OCI-LY7 (cell line): ENCODE measurements around the gene TMEM239. TPM values are rescaled to one million over a fixed set of nuclear protein-coding genes. Genes with fewer than 3 reads are reported as not detected.

Source experiments
- BruUV-seq: library from RNA; stranded (reverse); fragments of 400-500 nt; replicated peaks from 2 replicates; lab custom pipeline; 2021; lab: Mats Ljungman, UMichigan
- CTCF ChIA-PET: fragments of 300-600 bp; sonication (Branson Sonifier 250); formaldehyde crosslinking; loops from one replicate; lab custom pipeline; 2022; ENCODE audit warnings: antibody characterized with exemption; ENCODE audit not compliant: unreplicated experiment; lab: Charles Lee
- POLR2A ChIA-PET: fragments of 300-600 bp; sonication (Branson Sonifier 250); formaldehyde crosslinking; loops from one replicate; lab custom pipeline; 2022; ENCODE audit warnings: antibody characterized with exemption; lab: Charles Lee
- DNase-seq: peaks from one replicate; pipeline ENCODE4 v3.0.0-alpha.2; 2015; ENCODE audit warnings: low spot score
- H2AFZ ChIP-seq: fragments of 200-600 bp; sonication (generic), shearing (Covaris generic); 2 replicates; pipeline ENCODE4 v1.6.1; 2014; ENCODE audit warnings: mild to moderate bottlenecking, antibody characterized with exemption, low read length, moderate library complexity
- H3K27ac ChIP-seq: fragments of 200-600 bp; sonication (generic); 2 replicates; pipeline ENCODE4 v1.5.1; 2014; ENCODE audit warnings: mixed run types, low read depth, mild to moderate bottlenecking, moderate library complexity, low read length, inconsistent platforms; ENCODE audit not compliant: poor library complexity, severe bottlenecking
- H3K36me3 ChIP-seq: fragments of 200-600 bp; sonication (generic); 2 replicates; pipeline ENCODE4 v1.6.1; 2014; ENCODE audit warnings: mild to moderate bottlenecking, antibody characterized with exemption, low read length, moderate library complexity, mixed read lengths; ENCODE audit not compliant: insufficient read depth
- H3K4me1 ChIP-seq: fragments of 200-600 bp; sonication (generic); 2 replicates; pipeline ENCODE4 v1.5.1; 2014; ENCODE audit warnings: mild to moderate bottlenecking, low read length; ENCODE audit not compliant: insufficient read depth, poor library complexity, severe bottlenecking
- H3K4me2 ChIP-seq: fragments of 200-600 bp; sonication (generic); 2 replicates; pipeline ENCODE4 v1.6.1; 2014; ENCODE audit warnings: mild to moderate bottlenecking, low read length
- H3K4me3 ChIP-seq: fragments of 200-600 bp; sonication (generic); 2 replicates; pipeline ENCODE4 v1.5.1; 2014; ENCODE audit warnings: mild to moderate bottlenecking, low read depth, low read length; ENCODE audit not compliant: poor library complexity, severe bottlenecking
- H3K79me2 ChIP-seq: fragments of 200-600 bp; sonication (generic); 2 replicates; pipeline ENCODE4 v1.6.1; 2016; ENCODE audit warnings: low read depth, mild to moderate bottlenecking, low read length, moderate library complexity, mixed read lengths; ENCODE audit not compliant: insufficient read depth
- H3K9me2 ChIP-seq: fragments of 200-600 bp; sonication (generic); 2 replicates; pipeline ENCODE4 v1.6.1; 2016; ENCODE audit warnings: mild to moderate bottlenecking, low read length, mixed read lengths; ENCODE audit not compliant: insufficient read depth
- H3K9me3 ChIP-seq: fragments of 200-600 bp; sonication (generic); 2 replicates; pipeline ENCODE4 v1.6.1; 2014; ENCODE audit warnings: mild to moderate bottlenecking, mixed run types, low read length, mixed read lengths
- H4K20me1 ChIP-seq: fragments of 200-600 bp; sonication (generic); 2 replicates; pipeline ENCODE4 v1.6.1; 2014; ENCODE audit warnings: mild to moderate bottlenecking, antibody characterized with exemption, low read length, moderate library complexity, mixed read lengths; ENCODE audit not compliant: insufficient read depth
- EZH2phosphoT487 ChIP-seq: fragments of 200-600 bp; sonication (generic); IDR thresholded peaks from 2 replicates; pipeline ENCODE4 v1.6.1; 2018; ENCODE audit warnings: low read depth, borderline replicate concordance, mild to moderate bottlenecking, mixed run types, antibody characterized with exemption, low read length, moderate library complexity, mixed read lengths
- intact Hi-C: fragments of 100-400 bp; cut with micrococcal nuclease; formaldehyde crosslinking; loops from one replicate; pipeline ENCODE4 v1.10.0; 2022; ENCODE audit not compliant: unreplicated experiment
- total RNA-seq, 2 experiments: library from RNA; depleted of rRNA in 1 of 2; stranded (reverse); fragments of >200 nt in 1 of 2; shearing (Covaris generic) in 1 of 2; gene quantifications; 2 replicates each; pipeline ENCODE4 v1.2.3, GENCODE V29; 2014 to 2022
- TF ChIP-seq, protein P1 (sequence below): fragments of 200-600 bp; sonication (generic); conservative IDR thresholded peaks from 2 replicates; pipeline ENCODE4 v1.5.1; 2014; ENCODE audit warnings: mild to moderate bottlenecking, antibody characterized with exemption, low read length, moderate library complexity, mixed read lengths

Gene TMEM239
- total RNA-seq, 2 experiments from 2014 or later, result not detected

DNA sequence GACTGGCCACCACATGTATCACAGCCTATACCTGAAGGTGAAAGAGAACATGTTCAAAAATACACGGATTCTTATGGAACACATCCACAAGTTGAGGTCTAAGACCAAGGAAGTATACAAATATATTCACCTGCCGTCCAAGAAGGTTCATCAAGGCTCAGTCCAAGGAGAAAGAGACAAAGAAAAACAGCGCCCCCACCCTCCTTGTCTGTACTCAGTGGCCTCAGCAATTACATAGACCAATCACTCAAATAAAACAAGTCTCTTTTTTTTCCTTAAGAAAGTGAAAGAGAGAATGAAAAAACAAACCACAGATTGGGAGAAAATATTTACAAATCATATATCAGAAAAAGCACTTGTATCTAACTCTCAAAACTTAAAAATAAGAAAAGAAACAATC is 35.2 kb upstream of the TMEM239 start:
- POLR2A ChIA-PET, result no interaction called here
- Histone ChIP-seq H3K4me2 (no peak overlapping the region), H4K20me1 (no peaks in the 10 kb centered on the region), H3K36me3 (no peaks in the 10 kb centered on the region), H3K27ac (no peak overlapping the region), H3K4me1 (no peaks in the 10 kb centered on the region), H3K4me3 (no peak overlapping the region), H2AFZ (no peak overlapping the region), H3K9me3 (no peaks in the 10 kb centered on the region), H3K9me2 (no peaks in the 10 kb centered on the region), H3K79me2 (no peaks in the 10 kb centered on the region)
- BruUV-seq, result no TSS peak
- no peak for DNase-seq
- TF ChIP-seq, protein P1, sequence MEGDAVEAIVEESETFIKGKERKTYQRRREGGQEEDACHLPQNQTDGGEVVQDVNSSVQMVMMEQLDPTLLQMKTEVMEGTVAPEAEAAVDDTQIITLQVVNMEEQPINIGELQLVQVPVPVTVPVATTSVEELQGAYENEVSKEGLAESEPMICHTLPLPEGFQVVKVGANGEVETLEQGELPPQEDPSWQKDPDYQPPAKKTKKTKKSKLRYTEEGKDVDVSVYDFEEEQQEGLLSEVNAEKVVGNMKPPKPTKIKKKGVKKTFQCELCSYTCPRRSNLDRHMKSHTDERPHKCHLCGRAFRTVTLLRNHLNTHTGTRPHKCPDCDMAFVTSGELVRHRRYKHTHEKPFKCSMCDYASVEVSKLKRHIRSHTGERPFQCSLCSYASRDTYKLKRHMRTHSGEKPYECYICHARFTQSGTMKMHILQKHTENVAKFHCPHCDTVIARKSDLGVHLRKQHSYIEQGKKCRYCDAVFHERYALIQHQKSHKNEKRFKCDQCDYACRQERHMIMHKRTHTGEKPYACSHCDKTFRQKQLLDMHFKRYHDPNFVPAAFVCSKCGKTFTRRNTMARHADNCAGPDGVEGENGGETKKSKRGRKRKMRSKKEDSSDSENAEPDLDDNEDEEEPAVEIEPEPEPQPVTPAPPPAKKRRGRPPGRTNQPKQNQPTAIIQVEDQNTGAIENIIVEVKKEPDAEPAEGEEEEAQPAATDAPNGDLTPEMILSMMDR, result peak; percentile 52; the same call in 1 of the 2 replicates
- no peak for TF ChIP-seq EZH2phosphoT487
- intact Hi-C loops, result no loop called here
- CTCF ChIA-PET, result no interaction called here

DNA sequence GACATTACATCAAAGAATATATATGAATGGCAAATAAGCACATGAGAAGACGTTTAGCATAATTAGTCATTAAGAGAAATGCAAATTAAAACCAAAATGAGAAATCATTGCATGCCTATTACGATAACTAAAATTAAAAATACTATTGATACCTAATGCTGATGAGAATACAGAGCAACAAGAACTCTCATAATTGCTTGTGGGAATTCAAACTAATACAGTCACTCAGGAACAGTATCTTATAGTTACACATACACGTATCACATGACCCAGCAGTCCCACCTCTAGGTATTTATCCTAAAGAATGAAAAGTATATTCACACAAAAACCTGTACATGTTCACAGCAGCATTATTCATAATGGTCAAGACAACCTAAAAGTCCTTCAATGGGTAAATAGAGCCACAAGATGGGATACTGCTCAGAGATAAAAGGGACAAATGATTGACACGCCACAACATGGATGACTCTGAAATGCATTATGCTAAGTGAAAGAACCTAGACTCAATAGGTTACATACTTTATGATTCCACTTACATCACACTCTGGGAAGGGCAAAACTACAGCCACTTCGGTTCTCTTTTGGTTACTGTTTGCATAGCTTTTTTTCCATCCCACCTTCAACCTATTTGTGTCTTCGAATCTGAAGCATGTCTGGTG is 32.1 kb upstream of the TMEM239 start:
- ChIA-PET POLR2A (interaction anchor here (0.7 kb wide), 1 partner anchor 17 kb away, joined by 3 read pairs; no protein-coding TSS in a partner anchor), CTCF (no interaction called here)
- Histone ChIP-seq H3K9me3 (no peaks in the 10 kb centered on the region), H3K4me2 (no peak overlapping the region), H2AFZ (no peak overlapping the region), H3K36me3 (no peaks in the 10 kb centered on the region), H3K27ac (no peak overlapping the region), H4K20me1 (no peaks in the 10 kb centered on the region), H3K4me1 (no peaks in the 10 kb centered on the region), H3K9me2 (no peaks in the 10 kb centered on the region), H3K79me2 (no peaks in the 10 kb centered on the region), H3K4me3 (no peak overlapping the region)
- DNase-seq, result no peak
- BruUV-seq, result no TSS peak
- TF ChIP-seq, protein P1, result no peak
- no peak for TF ChIP-seq EZH2phosphoT487
- intact Hi-C loops, result no loop called here

DNA sequence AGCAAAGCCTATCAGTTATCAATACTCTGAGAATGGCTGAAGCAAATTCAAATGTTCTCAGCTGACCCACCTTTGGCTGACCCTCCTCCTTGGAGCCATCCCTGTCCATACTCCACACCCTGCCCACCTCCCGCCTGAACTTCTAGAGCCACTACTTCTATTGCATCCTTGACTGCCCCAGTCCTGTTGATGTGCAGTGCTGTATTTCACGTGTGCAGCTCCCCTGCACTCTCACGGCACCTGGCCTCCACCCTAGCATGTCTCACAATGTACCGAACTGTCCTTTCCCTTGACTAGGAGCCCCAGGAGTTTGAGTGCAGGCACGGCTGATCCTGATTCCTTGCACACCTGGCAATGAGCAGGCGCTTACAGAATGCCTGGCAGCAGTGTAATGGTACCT is 22.7 kb upstream of the TMEM239 start:
- H2AFZ ChIP-seq, result no peak overlapping the region
- H4K20me1 ChIP-seq, result no peaks in the 10 kb centered on the region; the same call in 1 of the 2 replicates
- no peak overlapping the region for H3K4me3 ChIP-seq
- no TSS peak for BruUV-seq
- H3K27ac ChIP-seq, result no peak overlapping the region
- no peaks in the 10 kb centered on the region for H3K9me2 ChIP-seq
- no peak for TF ChIP-seq EZH2phosphoT487
- TF ChIP-seq, protein P1, result no peak
- ChIA-PET CTCF (no interaction called here), POLR2A (interaction anchor here (0.5 kb wide), 1 partner anchor 1352 kb away, joined by 3 read pairs; no protein-coding TSS in a partner anchor)
- intact Hi-C loops, result no loop called here
- H3K36me3 ChIP-seq, result no peaks in the 10 kb centered on the region
- no peaks in the 10 kb centered on the region for H3K79me2 ChIP-seq
- no peak overlapping the region for H3K4me2 ChIP-seq
- no peaks in the 10 kb centered on the region for H3K4me1 ChIP-seq
- no peaks in the 10 kb centered on the region for H3K9me3 ChIP-seq
- DNase-seq, result no peak
